ENCODE results near the gene VAV3.

DNA sequence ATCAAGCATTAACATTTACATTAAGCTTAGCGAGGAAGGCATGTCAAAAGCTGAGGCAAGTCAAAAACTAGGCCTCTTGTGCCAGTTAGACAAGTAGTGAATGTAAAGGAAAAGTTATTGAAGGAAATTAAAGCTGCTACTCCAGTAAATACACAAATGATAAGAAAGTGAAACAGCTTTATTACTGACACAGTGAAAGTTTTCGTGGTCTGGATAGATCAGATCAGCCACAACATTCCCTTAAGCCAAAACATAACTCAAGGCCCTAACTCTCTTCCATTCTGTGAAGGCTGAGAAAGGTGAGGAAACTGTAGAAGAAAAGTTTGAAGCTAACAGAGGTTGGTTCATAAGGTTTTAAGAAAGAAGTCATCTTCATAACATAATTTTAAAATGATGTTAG is 131.9 kb downstream of the VAV3 start:
- TF ChIP-seq POLR2A (IDR thresholded peaks at IDR 0.05): no peak
- TF ChIP-seq, protein P1, sequence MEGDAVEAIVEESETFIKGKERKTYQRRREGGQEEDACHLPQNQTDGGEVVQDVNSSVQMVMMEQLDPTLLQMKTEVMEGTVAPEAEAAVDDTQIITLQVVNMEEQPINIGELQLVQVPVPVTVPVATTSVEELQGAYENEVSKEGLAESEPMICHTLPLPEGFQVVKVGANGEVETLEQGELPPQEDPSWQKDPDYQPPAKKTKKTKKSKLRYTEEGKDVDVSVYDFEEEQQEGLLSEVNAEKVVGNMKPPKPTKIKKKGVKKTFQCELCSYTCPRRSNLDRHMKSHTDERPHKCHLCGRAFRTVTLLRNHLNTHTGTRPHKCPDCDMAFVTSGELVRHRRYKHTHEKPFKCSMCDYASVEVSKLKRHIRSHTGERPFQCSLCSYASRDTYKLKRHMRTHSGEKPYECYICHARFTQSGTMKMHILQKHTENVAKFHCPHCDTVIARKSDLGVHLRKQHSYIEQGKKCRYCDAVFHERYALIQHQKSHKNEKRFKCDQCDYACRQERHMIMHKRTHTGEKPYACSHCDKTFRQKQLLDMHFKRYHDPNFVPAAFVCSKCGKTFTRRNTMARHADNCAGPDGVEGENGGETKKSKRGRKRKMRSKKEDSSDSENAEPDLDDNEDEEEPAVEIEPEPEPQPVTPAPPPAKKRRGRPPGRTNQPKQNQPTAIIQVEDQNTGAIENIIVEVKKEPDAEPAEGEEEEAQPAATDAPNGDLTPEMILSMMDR (IDR thresholded peaks at IDR 0.05): no peak

All from adrenal gland (tissue), 5 donors.